ENCODE data around the gene PARM1.

- no peak for TF ChIP-seq POLR2A (IDR thresholded peaks at IDR 0.05; ENCODE audit: low read depth, low read length)
- TF ChIP-seq POLR2AphosphoS5 (IDR thresholded peaks at IDR 0.05; ENCODE audit: low read depth, low read length): no peak
Observed at GRCh38 chr4:74934888-74935287, 2.0 kb downstream of the PARM1 start.

Data from GM12892 (cell line).